H1 (cell line): Measurements from ENCODE around the gene TRIM7. TPM values are rescaled to one million over a fixed set of nuclear protein-coding genes. Genes with fewer than 3 reads are reported as not detected.

ENCODE experiments used
- CREB1 ChIP-seq: IDR thresholded peaks from 2 replicates; pipeline ENCODE4 v1.6.1; 2012; ENCODE audit warnings: inconsistent platforms
- HDAC2 ChIP-seq, 2 experiments: fragments of 300-600 bp in 1 of 2; sonication (generic) in 1 of 2; IDR thresholded peaks; 2 replicates each; pipeline ENCODE4 v1.6.1; 2011 to 2012; ENCODE audit warnings: low read depth in 2 of 2, low read length in 2 of 2, mild to moderate bottlenecking in 2 of 2, moderate library complexity in 2 of 2, borderline replicate concordance in 1 of 2, inconsistent platforms in 1 of 2
- JUND ChIP-seq: IDR thresholded peaks from 2 replicates; pipeline ENCODE4 v1.6.1; 2011; ENCODE audit warnings: mild to moderate bottlenecking, improper control_type of control experiment, low read length
- KDM1A ChIP-seq: fragments of 200-600, 300-600 bp; sonication (generic); IDR thresholded peaks from 2 replicates; pipeline ENCODE4 v1.7.1; 2016; ENCODE audit warnings: mild to moderate bottlenecking, low read length, borderline replicate concordance
- KDM4A ChIP-seq: IDR thresholded peaks from one replicate; pipeline ENCODE4 v1.7.1; 2012; ENCODE audit warnings: low read depth, mild to moderate bottlenecking, moderate library complexity, low read length, inconsistent platforms; ENCODE audit not compliant: severe bottlenecking
- polyA plus RNA-seq, 7 experiments: library from polyadenylated mRNA; depleted of rRNA in 3 of 7; stranded (reverse) in 5 of 7; unstranded in 2 of 7; fragments of >200 nt in 5 of 7; fragments of 200-250 nt in 2 of 7; gene quantifications; 1 replicate in 5 of 7; 2 replicates in 1 of 7; 4 replicates in 1 of 7; pipeline versions ENCODE4 v1.2.1 to v1.2.3, GENCODE V29; 2011 to 2013; ENCODE audit warnings: missing spikeins in 2 of 7, mixed read lengths in 2 of 7
- total RNA-seq: library from RNA; stranded (reverse); fragmentation: NEBNext Ultra II Directional; extraction: Animal tissue kit (Norgen Biotek cat#: 25700); gene quantifications from 2 replicates; pipeline ENCODE4 v1.2.1, GENCODE V29; 2021
- TF ChIP-seq, protein P1 (sequence below): IDR thresholded peaks from 2 replicates; pipeline ENCODE4 v1.6.1; 2011; ENCODE audit warnings: low read length, improper control_type of control experiment

TRIM7 gene
- total and polyA plus RNA-seq, 2 of the 8 experiments (the other 6 are each of a cell fraction or from before 2014, with no cell fraction given) = 0.36 to 0.47 TPM

DNA sequence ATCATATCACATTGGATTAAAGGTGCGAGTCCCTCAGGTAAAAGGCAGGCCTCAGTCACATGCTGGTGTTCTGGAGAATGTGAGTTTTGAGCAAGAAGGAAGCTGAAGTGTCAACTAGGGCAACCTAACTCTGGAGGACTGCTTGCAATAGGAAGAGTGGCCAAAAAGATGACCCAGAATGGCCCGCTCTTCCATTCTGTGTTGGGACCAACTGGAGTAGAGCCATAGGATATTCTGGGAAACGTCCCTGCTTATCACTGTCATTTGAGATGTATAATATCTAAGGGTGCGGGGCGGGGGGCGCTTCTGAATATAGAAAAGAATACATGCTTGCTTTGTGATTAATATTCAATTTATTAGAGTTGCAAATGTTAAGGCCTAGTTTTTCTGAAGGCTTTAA, 7.1 kb upstream of the TRIM7 start (continued):
- TF ChIP-seq JUND (no peak), KDM4A (no peak), KDM1A (no peak), HDAC2 (IDR thresholded peaks at IDR 0.05; ENCODE audit: borderline replicate concordance in 1 of 2, low read depth in 2 of 2, low read length in 2 of 2) (no peak), CREB1 (no peak)
- TF ChIP-seq, protein P1, sequence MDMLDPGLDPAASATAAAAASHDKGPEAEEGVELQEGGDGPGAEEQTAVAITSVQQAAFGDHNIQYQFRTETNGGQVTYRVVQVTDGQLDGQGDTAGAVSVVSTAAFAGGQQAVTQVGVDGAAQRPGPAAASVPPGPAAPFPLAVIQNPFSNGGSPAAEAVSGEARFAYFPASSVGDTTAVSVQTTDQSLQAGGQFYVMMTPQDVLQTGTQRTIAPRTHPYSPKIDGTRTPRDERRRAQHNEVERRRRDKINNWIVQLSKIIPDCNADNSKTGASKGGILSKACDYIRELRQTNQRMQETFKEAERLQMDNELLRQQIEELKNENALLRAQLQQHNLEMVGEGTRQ = no peak
